HCT116 (cell line): ENCODE data around the gene COL23A1. TPM values are rescaled to one million over a fixed set of nuclear protein-coding genes. Genes with fewer than 3 reads are reported as not detected.

ENCODE experiments used
- ATAC-seq: fragments of 200-7000 bp; cut with Tn5 transposase; 2 replicates; pipeline ENCODE4 v1.9.1; 2020; ENCODE audit warnings: mild to moderate bottlenecking, moderate library complexity
- BruUV-seq: library from RNA; stranded (reverse); fragments of 400-500 nt; replicated peaks from 2 replicates; lab custom pipeline; 2021; lab: Mats Ljungman, UMichigan
- CTCF ChIA-PET: fragments of 300-600 bp; sonication (Branson Sonifier 250); formaldehyde crosslinking; loops from one replicate; lab custom pipeline; 2021; ENCODE audit warnings: antibody characterized with exemption; lab: Charles Lee
- POLR2A ChIA-PET: fragments of 300-600, 350-600 bp; sonication (Branson Sonifier 250); formaldehyde crosslinking; loops from one replicate; lab custom pipeline; 2021; ENCODE audit warnings: antibody characterized with exemption; lab: Charles Lee
- RAD21 ChIA-PET, 2 experiments: fragments of 300-600 bp; sonication (Branson Sonifier 250); formaldehyde crosslinking; loops; one replicate each; lab custom pipeline; 2023; ENCODE audit warnings: low total read pairs in 2 of 2; ENCODE audit not compliant: uncharacterized antibody in 2 of 2, unreplicated experiment in 2 of 2, low non-redundant PET in 1 of 2; lab: Charles Lee
- DNase-seq: peaks from one replicate; pipeline ENCODE4 v3.0.0-alpha.2; 2010; ENCODE audit warnings: low read depth, low spot score
- H2AFZ ChIP-seq: fragments of 200-600 bp; shearing (Covaris generic), sonication (generic); 2 replicates; pipeline ENCODE4 v1.6.1; 2017; ENCODE audit warnings: low read depth, mixed run types, mixed read lengths, antibody characterized with exemption, low read length; ENCODE audit not compliant: poor library complexity, severe bottlenecking
- H3K27ac ChIP-seq: 2 replicates; pipeline ENCODE4 v1.5.1; 2012; ENCODE audit warnings: low read depth, low read length
- H3K27me3 ChIP-seq: fragments of 200-600 bp; sonication (generic); 2 replicates; pipeline ENCODE4 v1.6.1; 2016; ENCODE audit warnings: mixed run types, low read length, mixed read lengths; ENCODE audit not compliant: insufficient read depth
- H3K36me3 ChIP-seq, 2 experiments: fragments of 200-500 bp in 1 of 2; fragments of 200-600 bp in 1 of 2; sonication (Bioruptor generic) in 1 of 2; sonication (generic) in 1 of 2; 2 replicates each; pipeline versions ENCODE4 v1.5.1 to v1.6.1; 2014 to 2016; ENCODE audit warnings: low read length in 2 of 2, inconsistent platforms in 1 of 2, mixed read lengths in 1 of 2, mixed run types in 1 of 2; ENCODE audit not compliant: insufficient read depth in 2 of 2, control insufficient read depth in 1 of 2
- H3K4me1 ChIP-seq, 2 experiments: fragments of 200-600 bp in 1 of 2; sonication (generic) in 1 of 2; 2 replicates each; pipeline versions ENCODE4 v1.5.1 to v1.6.1; 2012 to 2017; ENCODE audit warnings: low read length in 2 of 2, inconsistent platforms in 1 of 2, mild to moderate bottlenecking in 1 of 2, mixed read lengths in 1 of 2, mixed run types in 1 of 2, moderate library complexity in 1 of 2; ENCODE audit not compliant: insufficient read depth in 2 of 2, control insufficient read depth in 1 of 2
- H3K4me2 ChIP-seq: fragments of 200-600 bp; sonication (generic); 2 replicates; pipeline ENCODE4 v1.6.1; 2017; ENCODE audit warnings: mixed run types, low read length, mixed read lengths
- H3K4me3 ChIP-seq, 2 experiments: fragments of 200-600 bp in 1 of 2; sonication (generic) in 1 of 2; replicated peaks in 1 of 2; 2 replicates each; pipeline ENCODE4 v1.5.1; 2011 to 2016; ENCODE audit warnings: low read length in 2 of 2, control low read depth in 1 of 2, low read depth in 1 of 2, mild to moderate bottlenecking in 1 of 2, mixed read lengths in 1 of 2, mixed run types in 1 of 2
- H3K79me2 ChIP-seq: fragments of 200-600 bp; sonication (generic); 2 replicates; pipeline ENCODE4 v1.6.1; 2017; ENCODE audit warnings: mild to moderate bottlenecking, mixed run types, low read length, moderate library complexity, mixed read lengths; ENCODE audit not compliant: insufficient read depth
- H3K9ac ChIP-seq: fragments of 200-600 bp; sonication (generic); 2 replicates; pipeline ENCODE4 v1.6.1; 2016; ENCODE audit warnings: low read length, mixed read lengths
- H3K9me2 ChIP-seq: fragments of 200-600 bp; sonication (generic), shearing (Covaris generic); 2 replicates; pipeline ENCODE4 v1.6.1; 2017; ENCODE audit warnings: mixed run types, mild to moderate bottlenecking, moderate library complexity; ENCODE audit not compliant: insufficient read depth
- H3K9me3 ChIP-seq, 2 experiments: fragments of 200-500 bp in 1 of 2; fragments of 200-600 bp in 1 of 2; sonication (Bioruptor generic) in 1 of 2; sonication (generic) in 1 of 2; 2 replicates each; pipeline ENCODE4 v1.6.1; 2014 to 2017; ENCODE audit warnings: low read length in 2 of 2, mixed read lengths in 2 of 2, inconsistent platforms in 1 of 2, low read depth in 1 of 2, mild to moderate bottlenecking in 1 of 2, mixed run types in 1 of 2, moderate library complexity in 1 of 2; ENCODE audit not compliant: control insufficient read depth in 1 of 2, insufficient read depth in 1 of 2
- H4K20me1 ChIP-seq: fragments of 200-600 bp; sonication (generic), shearing (Covaris generic); 2 replicates; pipeline ENCODE4 v1.6.1; 2017; ENCODE audit warnings: mixed run types, mild to moderate bottlenecking, moderate library complexity; ENCODE audit not compliant: insufficient read depth
- CBX3 ChIP-seq: IDR thresholded peaks from 2 replicates; pipeline ENCODE4 v1.6.1; 2012; ENCODE audit warnings: low read depth
- CTCF ChIP-seq, 3 experiments: fragments of 200-600 bp in 1 of 3; sonication (generic) in 1 of 3; IDR thresholded peaks in 2 of 3; conservative IDR thresholded peaks in 1 of 3; 2 replicates each; pipeline ENCODE4 v1.5.1; 2012 to 2017; ENCODE audit warnings: low read depth in 2 of 3, low read length in 2 of 3, antibody characterized with exemption in 1 of 3, borderline replicate concordance in 1 of 3, control low read depth in 1 of 3, mild to moderate bottlenecking in 1 of 3, mixed read lengths in 1 of 3, mixed run types in 1 of 3, moderate library complexity in 1 of 3; ENCODE audit not compliant: insufficient read depth in 1 of 3
- EGR1 ChIP-seq: IDR thresholded peaks from 2 replicates; pipeline ENCODE4 v1.6.1; 2012; ENCODE audit warnings: low read depth
- ELF1 ChIP-seq: IDR thresholded peaks from 2 replicates; pipeline ENCODE4 v1.6.1; 2012; ENCODE audit warnings: low read depth, borderline replicate concordance
- FOSL1 ChIP-seq: IDR thresholded peaks from 2 replicates; pipeline ENCODE4 v1.6.1; 2012; ENCODE audit warnings: low read depth
- JUND ChIP-seq: IDR thresholded peaks from 2 replicates; pipeline ENCODE4 v1.6.1; 2012
- POLR2A ChIP-seq: IDR thresholded peaks from 2 replicates; pipeline ENCODE4 v1.7.0; 2011; ENCODE audit warnings: borderline replicate concordance; ENCODE audit not compliant: insufficient read depth, insufficient read length; ENCODE audit errors: extremely low read depth
- POLR2AphosphoS5 ChIP-seq: IDR thresholded peaks from 2 replicates; pipeline ENCODE4 v1.6.1; 2011; ENCODE audit warnings: mild to moderate bottlenecking, low read depth, low read length, moderate library complexity
- RAD21 ChIP-seq: IDR thresholded peaks from 2 replicates; pipeline ENCODE4 v1.6.1; 2012; ENCODE audit warnings: low read depth, mild to moderate bottlenecking
- SIN3A ChIP-seq: IDR thresholded peaks from 2 replicates; pipeline ENCODE4 v1.6.1; 2012; ENCODE audit warnings: low read depth
- SP1 ChIP-seq: IDR thresholded peaks from 2 replicates; pipeline ENCODE4 v1.6.1; 2012; ENCODE audit warnings: low read depth
- TCF7L2 ChIP-seq: IDR thresholded peaks from 2 replicates; pipeline ENCODE4 v1.7.0; 2011; ENCODE audit warnings: borderline replicate concordance, inconsistent platforms; ENCODE audit not compliant: insufficient read depth, insufficient read length; ENCODE audit errors: extremely low read depth
- ZNF274 ChIP-seq: fragments of 200-500 bp; sonication (Bioruptor generic); IDR thresholded peaks from 2 replicates; pipeline ENCODE4 v1.6.1; 2014; ENCODE audit warnings: mild to moderate bottlenecking, low read depth, low read length, inconsistent platforms
- intact Hi-C: fragments of 100-400 bp; cut with micrococcal nuclease; formaldehyde crosslinking; loops from 2 replicates; pipeline ENCODE4 v1.10.0; 2022
- total RNA-seq: library from RNA; stranded (reverse); gene quantifications from one replicate; pipeline ENCODE4 v1.2.1, GENCODE V29; 2021; ENCODE audit not compliant: unreplicated experiment
- TF ChIP-seq, protein P1 (sequence below): IDR thresholded peaks from 2 replicates; pipeline ENCODE4 v1.6.1; 2012
- TF ChIP-seq, protein P2 (sequence below): IDR thresholded peaks from 2 replicates; pipeline ENCODE4 v1.6.1; 2012; ENCODE audit warnings: low read depth

COL23A1 gene
- total RNA-seq, 1 experiment from 2014 or later, result not detected

- H3K27ac ChIP-seq, result no peak overlapping the region
- ATAC-seq, result no peak
- POLR2A ChIA-PET, result no interaction called here
- TF ChIP-seq POLR2A (no peak), TCF7L2 (no peak), ELF1 (no peak), POLR2AphosphoS5 (no peak), CBX3 (no peak), RAD21 (no peak), ZNF274 (no peak), CTCF (IDR thresholded peaks at IDR 0.05 in 2 of 3, conservative IDR thresholded peaks at IDR 0.05 in 1 of 3; ENCODE audit: borderline replicate concordance in 1 of 3, insufficient read depth in 1 of 3, low read depth in 2 of 3, low read length in 2 of 3) (no peak), SIN3A (no peak), FOSL1 (no peak), JUND (no peak), EGR1 (no peak), SP1 (no peak)
- TF ChIP-seq, protein P1, sequence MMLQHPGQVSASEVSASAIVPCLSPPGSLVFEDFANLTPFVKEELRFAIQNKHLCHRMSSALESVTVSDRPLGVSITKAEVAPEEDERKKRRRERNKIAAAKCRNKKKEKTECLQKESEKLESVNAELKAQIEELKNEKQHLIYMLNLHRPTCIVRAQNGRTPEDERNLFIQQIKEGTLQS, result no peak
- TF ChIP-seq, protein P2, sequence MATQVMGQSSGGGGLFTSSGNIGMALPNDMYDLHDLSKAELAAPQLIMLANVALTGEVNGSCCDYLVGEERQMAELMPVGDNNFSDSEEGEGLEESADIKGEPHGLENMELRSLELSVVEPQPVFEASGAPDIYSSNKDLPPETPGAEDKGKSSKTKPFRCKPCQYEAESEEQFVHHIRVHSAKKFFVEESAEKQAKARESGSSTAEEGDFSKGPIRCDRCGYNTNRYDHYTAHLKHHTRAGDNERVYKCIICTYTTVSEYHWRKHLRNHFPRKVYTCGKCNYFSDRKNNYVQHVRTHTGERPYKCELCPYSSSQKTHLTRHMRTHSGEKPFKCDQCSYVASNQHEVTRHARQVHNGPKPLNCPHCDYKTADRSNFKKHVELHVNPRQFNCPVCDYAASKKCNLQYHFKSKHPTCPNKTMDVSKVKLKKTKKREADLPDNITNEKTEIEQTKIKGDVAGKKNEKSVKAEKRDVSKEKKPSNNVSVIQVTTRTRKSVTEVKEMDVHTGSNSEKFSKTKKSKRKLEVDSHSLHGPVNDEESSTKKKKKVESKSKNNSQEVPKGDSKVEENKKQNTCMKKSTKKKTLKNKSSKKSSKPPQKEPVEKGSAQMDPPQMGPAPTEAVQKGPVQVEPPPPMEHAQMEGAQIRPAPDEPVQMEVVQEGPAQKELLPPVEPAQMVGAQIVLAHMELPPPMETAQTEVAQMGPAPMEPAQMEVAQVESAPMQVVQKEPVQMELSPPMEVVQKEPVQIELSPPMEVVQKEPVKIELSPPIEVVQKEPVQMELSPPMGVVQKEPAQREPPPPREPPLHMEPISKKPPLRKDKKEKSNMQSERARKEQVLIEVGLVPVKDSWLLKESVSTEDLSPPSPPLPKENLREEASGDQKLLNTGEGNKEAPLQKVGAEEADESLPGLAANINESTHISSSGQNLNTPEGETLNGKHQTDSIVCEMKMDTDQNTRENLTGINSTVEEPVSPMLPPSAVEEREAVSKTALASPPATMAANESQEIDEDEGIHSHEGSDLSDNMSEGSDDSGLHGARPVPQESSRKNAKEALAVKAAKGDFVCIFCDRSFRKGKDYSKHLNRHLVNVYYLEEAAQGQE, result no peak
- TF ChIP-seq, all 23 proteins: peak for 0
- no peaks in the 10 kb centered on the region for H3K4me1 ChIP-seq
- no peaks in the 10 kb centered on the region for H3K27me3 ChIP-seq
- BruUV-seq, result no TSS peak
- DNase-seq, result no peak
- no peak overlapping the region for H3K9ac ChIP-seq
- H3K9me2 ChIP-seq, result no peaks in the 10 kb centered on the region
- no peak overlapping the region for H3K4me3 ChIP-seq
- intact Hi-C loops, result no loop called here
- no peak overlapping the region for H3K4me2 ChIP-seq
- CTCF ChIA-PET, result no interaction called here
- no peak overlapping the region for H2AFZ ChIP-seq
- H4K20me1 ChIP-seq, result no peaks in the 10 kb centered on the region
- H3K79me2 ChIP-seq, result no peaks in the 10 kb centered on the region
- RAD21 ChIA-PET, result no interaction called here
- H3K9me3 ChIP-seq, result no peaks in the 10 kb centered on the region
- H3K36me3 ChIP-seq, result no peaks in the 10 kb centered on the region
Measured at GRCh38 chr5:178432421-178433272, 157.5 kb downstream of the COL23A1 start.
